Coronary artery (tissue), 2 donors: ENCODE measurements around the gene TMC6.

ENCODE experiments used
- DNase-seq: peaks from one replicate; pipeline ENCODE4 v3.0.0-alpha.2; 2017; ENCODE audit warnings: low spot score
- H3K27ac ChIP-seq, 2 donors: fragments of 200-600 bp; sonication (generic); one replicate each; pipeline ENCODE4 v1.5.1; 2016 to 2019
- H3K4me3 ChIP-seq: fragments of 200-600 bp; sonication (generic); 2 replicates; pipeline ENCODE4 v1.5.1; 2016; ENCODE audit warnings: mild to moderate bottlenecking, moderate library complexity
- CTCF ChIP-seq: fragments of 200-600 bp; sonication (generic); IDR thresholded peaks from one replicate; pipeline ENCODE4 v1.5.1; 2019; ENCODE audit warnings: antibody characterized with exemption

The TMC6 gene

GRCh38 chr17:78132084-78132676, 3.6 kb upstream of the TMC6 start:
- peak overlapping the region; percentile 59 for H3K4me3 ChIP-seq
- TF ChIP-seq CTCF = no peak
- DNase-seq = no peak
- H3K27ac ChIP-seq = no peak overlapping the region

GRCh38 chr17:78131172-78132083, 2.9 kb upstream of the TMC6 start:
- DNase-seq = no peak
- H3K27ac ChIP-seq = no peak overlapping the region
- no peak for TF ChIP-seq CTCF
- H3K4me3 ChIP-seq = peak overlapping the region; percentile 59

GRCh38 chr17:78130437-78131101, 2.0 kb upstream of the TMC6 start, which contains the start of gene TMC8:
Gene TMC8 (plus strand): TSS chr17:78130771. CDS start chr17:78131589, 818 bp downstream.
- Histone ChIP-seq H3K27ac (peak within 1 kb of the TSS; percentile 15 to 81), H3K4me3 (peak within 1 kb of the TSS; percentile 59)
- no peak for DNase-seq
- no peak for TF ChIP-seq CTCF

GRCh38 chr17:78130090-78130436, 1.5 kb upstream of the TMC6 start:
- no peak overlapping the region for H3K4me3 ChIP-seq
- no peak for TF ChIP-seq CTCF
- peak overlapping the region in 1 of 2 donors; percentile 81 for H3K27ac ChIP-seq
- no peak for DNase-seq

- TF ChIP-seq CTCF = no peak
- Histone ChIP-seq H3K27ac (peak overlapping the region in 1 of 2 donors; percentile 81), H3K4me3 (no peak overlapping the region)
- DNase-seq = no peak
Observed at GRCh38 chr17:78129351-78130089, 965 bp upstream of the TMC6 start.

GRCh38 chr17:78127888-78128550, 536 bp downstream of the TMC6 start:
- H3K27ac ChIP-seq = peak overlapping the region; percentile 16 to 81
- peak overlapping the region; percentile 77 for H3K4me3 ChIP-seq
- DNase-seq = no peak
- TF ChIP-seq CTCF = no peak
